Calu3 (cell line): ENCODE results near the gene EML6. TPM values are rescaled to one million over a fixed set of nuclear protein-coding genes. Genes with fewer than 3 reads are reported as not detected.

ENCODE experiments used
- BruUV-seq: library from RNA; stranded (reverse); fragments of 400-500 nt; replicated peaks from 2 replicates; lab custom pipeline; 2021; lab: Mats Ljungman, UMichigan
- CTCF ChIA-PET: fragments of 300-600 bp; sonication (Branson Sonifier 250); formaldehyde crosslinking; loops from one replicate; lab custom pipeline; 2022; ENCODE audit warnings: antibody characterized with exemption; lab: Charles Lee
- DNase-seq: peaks from one replicate; pipeline ENCODE4 v3.0.0; 2022
- H3K27ac Mint-ChIP-seq: one replicate; pipeline ENCODE4 v1.8.0; 2022; ENCODE audit warnings: mixed read lengths; ENCODE audit not compliant: unreplicated experiment
- H3K27me3 Mint-ChIP-seq: one replicate; pipeline ENCODE4 v1.8.0; 2022; ENCODE audit warnings: mixed read lengths; ENCODE audit not compliant: unreplicated experiment
- H3K36me3 Mint-ChIP-seq: one replicate; pipeline ENCODE4 v1.8.0; 2022; ENCODE audit warnings: mild to moderate bottlenecking, moderate library complexity, mixed read lengths; ENCODE audit not compliant: insufficient read depth, unreplicated experiment
- H3K4me1 Mint-ChIP-seq: one replicate; pipeline ENCODE4 v1.8.0; 2022; ENCODE audit warnings: mild to moderate bottlenecking, low read depth, mixed read lengths; ENCODE audit not compliant: unreplicated experiment
- H3K4me3 Mint-ChIP-seq: one replicate; pipeline ENCODE4 v1.8.0; 2022; ENCODE audit warnings: mild to moderate bottlenecking, low read depth, moderate library complexity, mixed read lengths; ENCODE audit not compliant: unreplicated experiment
- H3K9me3 Mint-ChIP-seq: one replicate; pipeline ENCODE4 v1.8.0; 2022; ENCODE audit warnings: low read depth, mixed read lengths; ENCODE audit not compliant: unreplicated experiment
- intact Hi-C: fragments of 100-400 bp; cut with micrococcal nuclease; formaldehyde crosslinking; loops from one replicate; pipeline ENCODE4 v1.10.0; 2022; ENCODE audit not compliant: unreplicated experiment
- total RNA-seq: library from RNA; stranded (reverse); gene quantifications from 2 replicates; pipeline ENCODE4 v1.2.3, GENCODE V29; 2022
- TF ChIP-seq, protein P1 (sequence below): fragments of 200-600 bp; IDR thresholded peaks from one replicate; pipeline ENCODE4 v1.8.0; 2022; ENCODE audit warnings: antibody characterized with exemption; ENCODE audit not compliant: unreplicated experiment

The EML6 gene
- total RNA-seq, 1 experiment from 2014 or later, result 0.45 TPM

DNA sequence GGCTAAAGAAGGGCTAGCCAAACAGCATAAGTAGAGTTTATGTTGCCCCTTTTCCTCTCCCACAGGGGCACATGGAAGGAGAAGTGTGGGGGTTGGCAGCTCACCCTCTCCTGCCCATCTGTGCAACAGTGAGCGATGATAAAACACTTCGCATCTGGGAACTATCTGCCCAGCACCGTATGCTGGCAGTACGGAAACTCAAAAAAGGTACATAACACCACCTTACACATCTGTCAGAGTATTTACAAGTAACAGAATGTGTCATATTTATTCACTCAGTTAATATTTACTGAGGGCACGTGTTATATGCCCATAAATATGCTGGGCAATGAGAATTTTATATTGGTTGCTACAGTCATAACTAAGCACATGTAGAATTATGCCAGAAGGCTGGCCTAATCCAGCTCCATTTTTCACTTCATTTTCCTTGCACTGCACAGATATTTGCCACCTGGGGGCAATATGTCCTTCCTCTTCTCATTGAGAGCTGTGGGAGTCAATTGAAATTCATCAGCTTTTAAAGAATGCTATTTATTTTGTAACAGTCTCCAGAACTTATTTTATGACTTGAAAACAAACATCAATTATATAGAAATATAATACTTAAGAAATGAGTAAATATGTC, 176.2 kb downstream of the EML6 start:
- BruUV-seq, result no TSS peak
- no peak overlapping the region for H3K27ac Mint-ChIP-seq

DNA sequence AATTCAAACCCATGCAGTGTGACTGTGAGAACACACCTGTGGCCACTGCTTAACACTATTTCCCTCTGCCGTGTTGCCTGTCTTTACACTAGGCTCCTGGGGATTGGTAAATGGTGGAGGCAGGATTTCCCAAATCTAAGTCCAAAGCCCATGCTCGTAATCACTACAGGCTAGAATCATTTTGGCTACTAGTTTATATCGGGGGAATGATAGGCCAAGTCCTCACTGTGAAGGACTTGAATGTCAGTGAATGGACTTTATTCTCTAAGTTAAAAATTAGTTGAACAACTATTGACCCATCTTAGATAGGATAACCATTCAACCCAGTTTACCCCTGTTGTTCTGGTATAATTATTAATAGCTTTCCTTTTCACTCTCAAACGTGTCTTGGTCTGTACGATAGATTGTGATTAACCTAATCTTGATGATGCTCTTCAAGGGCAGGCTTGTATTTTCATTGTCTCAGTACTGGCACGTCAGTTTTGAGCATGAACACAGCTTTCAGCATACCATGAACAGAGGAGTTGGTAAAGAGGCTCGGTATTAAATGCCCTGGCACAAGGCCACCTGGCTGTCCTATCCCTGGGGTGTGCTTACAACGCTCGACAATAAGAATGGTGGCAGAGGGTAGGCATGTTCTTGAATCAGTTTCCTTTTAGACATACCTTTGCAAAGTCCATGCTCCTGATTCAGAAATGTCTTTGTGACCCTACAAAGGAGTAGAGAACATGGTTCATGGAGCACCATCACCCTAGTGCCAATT, 177.9 kb downstream of the EML6 start:
- no peaks in the 10 kb centered on the region for H3K27me3 Mint-ChIP-seq
- BruUV-seq, result no TSS peak
- CTCF ChIA-PET, result interaction anchor here (1.4 to 3.0 kb wide), 2 partner anchors 112 to 132 kb away, joined by 3 to 36 read pairs; no protein-coding TSS in a partner anchor
- H3K4me3 Mint-ChIP-seq, result no peak overlapping the region
- TF ChIP-seq, protein P1, sequence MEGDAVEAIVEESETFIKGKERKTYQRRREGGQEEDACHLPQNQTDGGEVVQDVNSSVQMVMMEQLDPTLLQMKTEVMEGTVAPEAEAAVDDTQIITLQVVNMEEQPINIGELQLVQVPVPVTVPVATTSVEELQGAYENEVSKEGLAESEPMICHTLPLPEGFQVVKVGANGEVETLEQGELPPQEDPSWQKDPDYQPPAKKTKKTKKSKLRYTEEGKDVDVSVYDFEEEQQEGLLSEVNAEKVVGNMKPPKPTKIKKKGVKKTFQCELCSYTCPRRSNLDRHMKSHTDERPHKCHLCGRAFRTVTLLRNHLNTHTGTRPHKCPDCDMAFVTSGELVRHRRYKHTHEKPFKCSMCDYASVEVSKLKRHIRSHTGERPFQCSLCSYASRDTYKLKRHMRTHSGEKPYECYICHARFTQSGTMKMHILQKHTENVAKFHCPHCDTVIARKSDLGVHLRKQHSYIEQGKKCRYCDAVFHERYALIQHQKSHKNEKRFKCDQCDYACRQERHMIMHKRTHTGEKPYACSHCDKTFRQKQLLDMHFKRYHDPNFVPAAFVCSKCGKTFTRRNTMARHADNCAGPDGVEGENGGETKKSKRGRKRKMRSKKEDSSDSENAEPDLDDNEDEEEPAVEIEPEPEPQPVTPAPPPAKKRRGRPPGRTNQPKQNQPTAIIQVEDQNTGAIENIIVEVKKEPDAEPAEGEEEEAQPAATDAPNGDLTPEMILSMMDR, result no peak
- peaks cover 40% of the 10 kb centered on the region for H3K4me1 Mint-ChIP-seq
- no peak for DNase-seq
- no peak overlapping the region for H3K27ac Mint-ChIP-seq
- peaks cover 7% of the 10 kb centered on the region for H3K36me3 Mint-ChIP-seq
- intact Hi-C loops, result loop anchor here (2.0 kb wide), 1 partner anchor 113 kb away; no protein-coding TSS in a partner anchor
- no peaks in the 10 kb centered on the region for H3K9me3 Mint-ChIP-seq

More for the DNA sequence above, 176.2 kb downstream of the EML6 start:
- H3K36me3 Mint-ChIP-seq, result peaks cover 7% of the 10 kb centered on the region
- H3K27me3 Mint-ChIP-seq, result no peaks in the 10 kb centered on the region
- peaks cover 33% of the 10 kb centered on the region for H3K4me1 Mint-ChIP-seq
- no peaks in the 10 kb centered on the region for H3K9me3 Mint-ChIP-seq
- CTCF ChIA-PET, result interaction anchor here (0.5 to 3.0 kb wide), 23 partner anchors 8 to 537 kb away, joined by 3 to 37 read pairs (median 4); partner anchors contain the start of gene RTN4
- intact Hi-C loops, result loop anchor here (1.0 to 2.0 kb wide), 2 partner anchors 115 to 276 kb away; no protein-coding TSS in a partner anchor
- TF ChIP-seq, protein P1, result peak; percentile 61
- peak; percentile 25 for DNase-seq
- H3K4me3 Mint-ChIP-seq, result no peak overlapping the region

DNA sequence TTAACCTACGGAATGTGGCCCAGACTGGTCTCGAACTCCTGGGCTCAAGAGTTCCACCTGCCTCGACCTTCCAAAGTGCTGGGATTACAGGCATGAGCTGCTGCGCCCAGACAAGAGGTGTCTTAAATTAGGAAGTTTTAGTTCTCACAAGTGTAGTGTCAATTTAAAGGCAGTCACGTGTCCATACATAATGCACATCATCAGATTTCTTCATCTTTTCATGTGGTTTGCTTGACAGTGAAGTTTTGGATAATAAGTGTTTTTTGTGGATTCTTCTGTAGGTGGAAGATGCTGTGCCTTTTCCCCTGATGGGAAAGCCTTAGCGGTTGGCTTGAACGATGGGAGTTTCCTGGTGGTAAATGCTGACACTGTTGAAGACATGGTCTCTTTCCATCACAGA, 179.3 kb downstream of the EML6 start:
- H3K4me3 Mint-ChIP-seq, result no peak overlapping the region
- no TSS peak for BruUV-seq
- DNase-seq, result no peak
- no peaks in the 10 kb centered on the region for H3K27me3 Mint-ChIP-seq
- CTCF ChIA-PET, result no interaction called here
- intact Hi-C loops, result no loop called here
- peaks cover 7% of the 10 kb centered on the region for H3K36me3 Mint-ChIP-seq
- H3K4me1 Mint-ChIP-seq, result peaks cover 40% of the 10 kb centered on the region
- no peak overlapping the region for H3K27ac Mint-ChIP-seq
- H3K9me3 Mint-ChIP-seq, result no peaks in the 10 kb centered on the region
- TF ChIP-seq, protein P1, result no peak

DNA sequence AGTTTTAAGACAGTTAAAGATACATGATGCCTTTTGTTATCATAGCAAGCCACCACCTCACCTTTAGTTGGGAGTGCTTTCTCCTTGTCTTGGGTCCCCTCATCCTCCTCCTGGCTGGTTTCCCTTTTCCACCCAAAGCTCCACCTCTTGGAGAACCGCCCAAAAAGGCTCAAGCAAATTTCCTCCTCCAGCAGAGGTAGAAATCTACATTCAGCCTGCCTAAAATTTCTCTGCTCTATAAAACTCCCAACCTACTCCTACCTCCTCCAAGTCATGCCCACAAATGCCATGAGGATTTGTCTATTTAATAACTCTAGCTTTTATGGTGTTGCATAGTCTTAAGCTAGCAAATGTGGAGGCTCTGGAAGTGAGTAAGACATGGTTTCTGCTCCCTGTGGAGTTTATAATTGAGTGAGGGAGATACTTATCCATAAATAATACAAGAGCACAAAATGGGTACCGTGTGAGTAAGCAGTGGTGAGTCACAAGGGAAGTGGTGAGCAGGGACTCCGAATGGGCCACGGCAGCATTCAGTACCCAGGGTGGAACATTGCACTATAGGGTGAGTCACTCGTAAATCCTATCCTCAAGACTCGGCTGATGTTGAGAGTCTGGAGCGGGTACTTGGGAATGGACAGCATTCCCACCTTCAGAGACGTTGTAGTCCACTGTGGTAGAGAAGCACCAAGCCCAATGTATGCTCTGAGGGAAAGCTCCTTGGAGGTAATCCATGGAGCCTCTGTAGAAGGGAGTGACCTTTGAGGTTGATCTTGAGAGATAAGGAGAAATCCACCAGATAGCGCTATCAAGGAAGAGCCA, 180.5 kb downstream of the EML6 start:
- Mint-ChIP-seq H3K27ac (peak overlapping the region; percentile 90), H3K4me3 (peak overlapping the region; percentile 43), H3K4me1 (peaks cover 40% of the 10 kb centered on the region), H3K27me3 (no peaks in the 10 kb centered on the region), H3K9me3 (no peaks in the 10 kb centered on the region), H3K36me3 (peaks cover 7% of the 10 kb centered on the region)
- DNase-seq, result peak; percentile 74
- intact Hi-C loops, result no loop called here
- CTCF ChIA-PET, result no interaction called here
- no TSS peak for BruUV-seq
- TF ChIP-seq, protein P1, result no peak
